Spleen (tissue), 11 donors: ENCODE measurements around the gene DTWD2. TPM values are rescaled to one million over a fixed set of nuclear protein-coding genes. Genes with fewer than 3 reads are reported as not detected.
"Not testable (repeated sequence)": the region's sequence is repeated elsewhere in the genome, so short reads cannot be mapped to it uniquely, and the experiment has no call there.

ENCODE experiments used
- DNase-seq: peaks from one replicate; pipeline ENCODE4 v3.0.0-alpha.2; 2020
- H3K27ac ChIP-seq, 8 donors: fragments of 200-600 bp; sonication (generic) in 7 of 8; 1 replicate in 4 of 8; 2 replicates in 4 of 8; pipeline versions ENCODE4 v1.5.0 to v1.8.0; 2016 to 2021; ENCODE audit warnings: inconsistent platforms in 4 of 8, mild to moderate bottlenecking in 4 of 8, moderate library complexity in 1 of 8
- H3K27me3 ChIP-seq, 7 donors: fragments of 200-600 bp; sonication (generic) in 6 of 7; replicated peaks in 1 of 7; 1 replicate in 4 of 7; 2 replicates in 3 of 7; pipeline versions ENCODE4 v1.5.0 to v1.8.0; 2016 to 2021; ENCODE audit warnings: inconsistent platforms in 3 of 7, mild to moderate bottlenecking in 1 of 7
- H3K36me3 ChIP-seq, 6 donors: fragments of 200-600 bp; sonication (generic) in 5 of 6; 1 replicate in 4 of 6; 2 replicates in 2 of 6; pipeline versions ENCODE4 v1.5.0 to v1.8.0; 2016 to 2021; ENCODE audit warnings: inconsistent platforms in 2 of 6
- H3K4me1 ChIP-seq, 6 donors: fragments of 200-600 bp; sonication (generic) in 5 of 6; 1 replicate in 3 of 6; 2 replicates in 3 of 6; pipeline versions ENCODE4 v1.5.0 to v1.8.0; 2016 to 2021; ENCODE audit warnings: inconsistent platforms in 3 of 6
- H3K4me3 ChIP-seq, 8 donors: fragments of 200-600 bp; sonication (generic) in 7 of 8; 1 replicate in 4 of 8; 2 replicates in 4 of 8; pipeline versions ENCODE4 v1.5.0 to v1.8.0; 2016 to 2021; ENCODE audit warnings: inconsistent platforms in 4 of 8, mild to moderate bottlenecking in 4 of 8, moderate library complexity in 2 of 8
- H3K9me3 ChIP-seq, 8 donors: fragments of 200-600 bp; sonication (generic) in 7 of 8; 1 replicate in 4 of 8; 2 replicates in 4 of 8; pipeline versions ENCODE4 v1.5.0 to v1.8.0; 2016 to 2021; ENCODE audit warnings: inconsistent platforms in 4 of 8
- CTCF ChIP-seq, 11 experiments: fragments of 200-600 bp in 7 of 11; fragments of 450-650 bp in 4 of 11; sonication (generic) in 4 of 11; IDR thresholded peaks in 8 of 11; conservative IDR thresholded peaks in 3 of 11; 1 replicate in 7 of 11; 2 replicates in 4 of 11; pipeline versions ENCODE4 v1.4.0 to v1.8.0; 2016 to 2021; ENCODE audit warnings: antibody characterized with exemption in 11 of 11, inconsistent platforms in 4 of 11, mild to moderate bottlenecking in 1 of 11
- POLR2A ChIP-seq, 3 donors: fragments of 450-650 bp; IDR thresholded peaks; one replicate each; pipeline ENCODE4 v1.5.1; 2017; ENCODE audit warnings: antibody characterized with exemption in 3 of 3, mild to moderate bottlenecking in 1 of 3
- POLR2AphosphoS5 ChIP-seq, 3 donors: sonication (generic); formaldehyde crosslinking; IDR thresholded peaks; one replicate each; pipeline ENCODE4 v1.5.1; 2017; ENCODE audit warnings: antibody characterized with exemption in 3 of 3
- WGBS, 5 donors: extraction: QIAGEN DNeasy Blood & Tissue Kit in 3 of 5; methylation state at CpG; one replicate each; pipeline versions ENCODE4 v1.1.5 to v1.1.7; 2013 to 2018; 5-methylcytosine and 5-hydroxymethylcytosine counted together
- intact Hi-C: fragments of 100-400 bp; cut with DNase I; formaldehyde crosslinking; loops from one replicate; pipeline ENCODE4 v1.15.0; 2023; ENCODE audit warnings: low total_unique reads
- polyA plus RNA-seq, 3 donors: library from polyadenylated mRNA; stranded (reverse); fragments of 200-250 nt; gene quantifications; one replicate each; pipeline ENCODE4 v1.2.1, GENCODE V29; 2013
- total RNA-seq, 7 donors: library from RNA; depleted of rRNA in 3 of 7; stranded (reverse); fragments of >200 nt in 3 of 7; fragmentation: NEBNext Ultra II Directional in 4 of 7; extraction: Animal tissue kit (Norgen Biotek cat#: 25700) in 4 of 7; gene quantifications; one replicate each; pipeline versions ENCODE4 v1.1.0 to v1.2.1, GENCODE V29; 2016 to 2021
- donor health status: healthy with polysubstance abuse.
- donor health status: DM: no; HTN: no; CAD: no; lungs with moderate emphysema.
- donor health status: DM: no; HTN: no; CAD: no.
- donor health status: Bipolar disorder and iron deficiency.
- donor health status: healthy.
- donor health status: DM: no; HTN: no; CAD: no.
- donor health status: DM: yes; HTN: yes; CAD: no.

Gene DTWD2
- total and polyA plus RNA-seq, 10 donors, result 1.2 to 25.5 (median 8.6) TPM

GRCh38 chr5:118857700-118858099 lies 130.6 kb downstream of the DTWD2 start:
- 60 to 90% (median 71%) methylated on average over 3 of the region's 3 CpGs for WGBS, 5 donors

GRCh38 chr5:118854819-118855218 lies 133.5 kb downstream of the DTWD2 start:
- peaks cover 6 to 43% (median 37%) of the 10 kb centered on the region in 8 donors for H3K9me3 ChIP-seq
- intact Hi-C loops, result no loop called here
- 63 to 79% (median 73%) methylated on average over 5 of the region's 5 CpGs for WGBS, 5 donors
- no peaks in the 10 kb centered on the region for H3K36me3 ChIP-seq
- H3K4me1 ChIP-seq, result no peaks in the 10 kb centered on the region
- TF ChIP-seq CTCF (IDR thresholded peaks at IDR 0.05 in 8 of 11, conservative IDR thresholded peaks at IDR 0.05 in 3 of 11) (no peak), POLR2A (IDR thresholded peaks at IDR 0.05) (no peak), POLR2AphosphoS5 (IDR thresholded peaks at IDR 0.05) (no peak)
- no peak overlapping the region for H3K4me3 ChIP-seq
- no peaks in the 10 kb centered on the region for H3K27me3 ChIP-seq
- no peak for DNase-seq
- no peak overlapping the region for H3K27ac ChIP-seq

More at GRCh38 chr5:118857700-118858099, 130.6 kb downstream of the DTWD2 start:
- no peak overlapping the region for H3K27ac ChIP-seq
- H3K9me3 ChIP-seq, result peaks cover 0 to 16% (median 10%) of the 10 kb centered on the region in 8 donors
- H3K4me1 ChIP-seq, result no peaks in the 10 kb centered on the region
- no peak for DNase-seq
- peaks cover 0 to 7% (median 0%) of the 10 kb centered on the region in 6 donors for H3K36me3 ChIP-seq
- H3K27me3 ChIP-seq, result no peaks in the 10 kb centered on the region
- TF ChIP-seq POLR2A (IDR thresholded peaks at IDR 0.05), result no peak
- no peak for TF ChIP-seq CTCF (IDR thresholded peaks at IDR 0.05 in 8 of 11, conservative IDR thresholded peaks at IDR 0.05 in 3 of 11)
- no peak for TF ChIP-seq POLR2AphosphoS5 (IDR thresholded peaks at IDR 0.05)
- H3K4me3 ChIP-seq, result no peak overlapping the region
- intact Hi-C loops, result no loop called here

- H3K4me3 ChIP-seq, intact Hi-C loops, H3K27me3 ChIP-seq, H3K27ac ChIP-seq, H3K36me3 ChIP-seq, DNase-seq, H3K4me1 ChIP-seq: not testable (repeated sequence)
- 92 to 96% (median 95%) methylated on average over 4 of the region's 4 CpGs for WGBS, 5 donors
- peaks cover 6 to 50% (median 42%) of the 10 kb centered on the region in 8 donors for H3K9me3 ChIP-seq
Observed at GRCh38 chr5:118851785-118852184, 136.6 kb downstream of the DTWD2 start.

GRCh38 chr5:118849507-118849906 lies 138.8 kb downstream of the DTWD2 start:
- H3K4me1 ChIP-seq, H3K4me3 ChIP-seq, DNase-seq, H3K27me3 ChIP-seq, H3K36me3 ChIP-seq, intact Hi-C loops, H3K27ac ChIP-seq: not testable (repeated sequence)
- 89 to 98% (median 93%) methylated on average over 1 of the region's 1 CpG for WGBS, 5 donors
- H3K9me3 ChIP-seq, result peaks cover 6 to 49% (median 42%) of the 10 kb centered on the region in 8 donors

GRCh38 chr5:118844351-118844750 lies 144.0 kb downstream of the DTWD2 start:
- Histone ChIP-seq H3K27ac (no peak overlapping the region), H3K9me3 (peaks cover 0 to 4% (median 1%) of the 10 kb centered on the region in 8 donors), H3K4me1 (no peaks in the 10 kb centered on the region), H3K27me3 (no peaks in the 10 kb centered on the region), H3K4me3 (no peak overlapping the region), H3K36me3 (peaks cover 0 to 10% (median 0%) of the 10 kb centered on the region in 6 donors)
- no peak for DNase-seq
- no peak for TF ChIP-seq CTCF (IDR thresholded peaks at IDR 0.05 in 8 of 11, conservative IDR thresholded peaks at IDR 0.05 in 3 of 11)
- TF ChIP-seq POLR2AphosphoS5 (IDR thresholded peaks at IDR 0.05), result no peak
- no peak for TF ChIP-seq POLR2A (IDR thresholded peaks at IDR 0.05)
- intact Hi-C loops, result no loop called here
- 90 to 100% (median 96%) methylated on average over 1 of the region's 1 CpG for WGBS, 5 donors
